Hepatocyte (in vitro differentiated cells): ENCODE measurements around the gene RXRA. TPM values are rescaled to one million over a fixed set of nuclear protein-coding genes. Genes with fewer than 3 reads are reported as not detected.
A peak's percentile ranks its signal among the peaks of the same experiment; 100 is the strongest.

Source experiments
- DNase-seq: peaks from one replicate; pipeline ENCODE4 v3.0.0-alpha.2; 2016; ENCODE audit warnings: low spot score
- H2AFZ ChIP-seq: fragments of 200-600 bp; sonication (generic); 2 replicates; pipeline ENCODE4 v1.6.0; 2016; ENCODE audit warnings: antibody characterized with exemption, mild to moderate bottlenecking
- H3K27ac ChIP-seq: fragments of 200-600 bp; sonication (generic); 2 replicates; pipeline ENCODE4 v1.5.1; 2016; ENCODE audit warnings: mild to moderate bottlenecking
- H3K27me3 ChIP-seq: fragments of 200-600 bp; sonication (generic); 2 replicates; pipeline ENCODE4 v1.6.1; 2016
- H3K36me3 ChIP-seq: fragments of 200-600 bp; sonication (generic); replicated peaks from 2 replicates; pipeline ENCODE4 v1.5.1; 2016; ENCODE audit warnings: low read depth; ENCODE audit not compliant: insufficient read depth
- H3K4me1 ChIP-seq: fragments of 200-600 bp; sonication (generic); 2 replicates; pipeline ENCODE4 v1.5.1; 2016; ENCODE audit warnings: mild to moderate bottlenecking, moderate library complexity; ENCODE audit not compliant: insufficient read depth
- H3K4me2 ChIP-seq: fragments of 200-600 bp; sonication (generic); 2 replicates; pipeline ENCODE4 v1.6.0; 2016
- H3K4me3 ChIP-seq: fragments of 200-600 bp; sonication (generic); 2 replicates; pipeline ENCODE4 v1.5.1; 2016; ENCODE audit warnings: mild to moderate bottlenecking
- H3K79me2 ChIP-seq: fragments of 200-600 bp; sonication (generic); 2 replicates; pipeline ENCODE4 v1.6.0; 2017; ENCODE audit warnings: mild to moderate bottlenecking
- H3K9me2 ChIP-seq: fragments of 200-600 bp; sonication (generic); replicated peaks from 2 replicates; pipeline ENCODE4 v1.6.0; 2017; ENCODE audit warnings: mild to moderate bottlenecking; ENCODE audit not compliant: insufficient read depth
- H3K9me3 ChIP-seq: fragments of 200-600 bp; sonication (generic); 2 replicates; pipeline ENCODE4 v1.5.1; 2016; ENCODE audit warnings: low read depth, mild to moderate bottlenecking
- H4K20me1 ChIP-seq: fragments of 200-600 bp; sonication (generic); 2 replicates; pipeline ENCODE4 v1.6.0; 2016; ENCODE audit warnings: mild to moderate bottlenecking; ENCODE audit not compliant: insufficient read depth, poor library complexity, severe bottlenecking
- CTCF ChIP-seq: fragments of 200-600 bp; sonication (generic); IDR thresholded peaks from 2 replicates; pipeline ENCODE4 v1.5.1; 2016; ENCODE audit warnings: antibody characterized with exemption, mild to moderate bottlenecking; ENCODE audit not compliant: poor library complexity
- EZH2 ChIP-seq: fragments of 200-600 bp; sonication (generic); IDR thresholded peaks from 2 replicates; pipeline ENCODE4 v1.6.1; 2016; ENCODE audit warnings: antibody characterized with exemption, mild to moderate bottlenecking, borderline replicate concordance
- EZH2phosphoT487 ChIP-seq: fragments of 200-600 bp; sonication (generic); IDR thresholded peaks from one replicate; pipeline ENCODE4 v1.6.1; 2018; ENCODE audit warnings: antibody characterized with exemption, mild to moderate bottlenecking, low read depth, moderate library complexity; ENCODE audit not compliant: unreplicated experiment, severe bottlenecking
- WGBS: methylation state at CpG from one replicate; pipeline ENCODE4 v1.1.6; 2016; ENCODE audit warnings: low lambda C conversion rate; ENCODE audit errors: missing lambda C conversion rate; 5-methylcytosine and 5-hydroxymethylcytosine counted together
- polyA plus RNA-seq: library from polyadenylated mRNA; unstranded; fragments of >200 nt; fragmentation: Nextera tagmentation; extraction: Ambion mirVana; gene quantifications from 2 replicates; pipeline ENCODE4 v1.2.1, GENCODE V29; 2016
- total RNA-seq: library from RNA; depleted of rRNA; stranded (reverse); fragments of >200 nt; gene quantifications from 2 replicates; pipeline ENCODE4 v1.2.3, GENCODE V29; 2014

RXRA gene
- 32.5 and 35.9 TPM in 2 replicates for total RNA-seq
- 34.3 and 41.6 TPM in 2 replicates for polyA plus RNA-seq

- TF ChIP-seq EZH2phosphoT487 (no peak), CTCF (peak; percentile 40), EZH2 (no peak)
Measured at GRCh38 chr9:134325813-134326723, at the start of gene RXRA. RXRA (plus strand) TSS chr9:134326455; CDS start chr9:134326632, 177 bp downstream.

GRCh38 chr9:134278286-134278685 lies 48.0 kb upstream of the RXRA start:
- over 99% methylated on average over 7 of the region's 7 CpGs for WGBS

More at GRCh38 chr9:134325813-134326723, at the start of gene RXRA:
- Histone ChIP-seq H3K27me3 (no peaks in the 10 kb centered on the region), H3K79me2 (peaks cover 44% of the 10 kb centered on the region), H3K36me3 (no peaks in the 10 kb centered on the region), H3K4me3 (peak within 1 kb of the TSS; percentile 95), H3K4me1 (peaks cover 63% of the 10 kb centered on the region), H3K4me2 (peak within 1 kb of the TSS; percentile 99), H4K20me1 (peaks cover 41% of the 10 kb centered on the region), H2AFZ (peak within 1 kb of the TSS; percentile 65), H3K9me3 (no peaks in the 10 kb centered on the region), H3K9me2 (no peaks in the 10 kb centered on the region), H3K27ac (peak within 1 kb of the TSS; percentile 99)
- 2% methylated on average over 23 of the region's 156 CpGs for WGBS
- peak; percentile 95 for DNase-seq

GRCh38 chr9:134278974-134279640 lies 47.1 kb upstream of the RXRA start:
- no peaks in the 10 kb centered on the region for H4K20me1 ChIP-seq
- H3K27ac ChIP-seq: no peak overlapping the region
- H3K9me3 ChIP-seq: no peaks in the 10 kb centered on the region
- no peaks in the 10 kb centered on the region for H3K36me3 ChIP-seq
- H3K79me2 ChIP-seq: no peaks in the 10 kb centered on the region
- H3K9me2 ChIP-seq: no peaks in the 10 kb centered on the region
- H3K4me1 ChIP-seq: peaks cover 19% of the 10 kb centered on the region
- no peak overlapping the region for H3K4me2 ChIP-seq
- H3K27me3 ChIP-seq: no peaks in the 10 kb centered on the region
- no peak overlapping the region for H2AFZ ChIP-seq
- 93% methylated on average over 8 of the region's 8 CpGs for WGBS
- no peak for TF ChIP-seq CTCF
- TF ChIP-seq EZH2: no peak
- TF ChIP-seq EZH2phosphoT487: no peak
- no peak overlapping the region for H3K4me3 ChIP-seq
- no peak for DNase-seq

More at GRCh38 chr9:134278286-134278685, 48.0 kb upstream of the RXRA start:
- Histone ChIP-seq H3K36me3 (no peaks in the 10 kb centered on the region), H3K27ac (no peak overlapping the region), H3K79me2 (no peaks in the 10 kb centered on the region), H3K4me1 (peaks cover 14% of the 10 kb centered on the region), H3K4me2 (no peak overlapping the region), H3K27me3 (no peaks in the 10 kb centered on the region), H4K20me1 (no peaks in the 10 kb centered on the region), H3K4me3 (no peak overlapping the region), H3K9me2 (no peaks in the 10 kb centered on the region), H2AFZ (no peak overlapping the region), H3K9me3 (no peaks in the 10 kb centered on the region)
- DNase-seq: no peak
- TF ChIP-seq EZH2: no peak
- no peak for TF ChIP-seq EZH2phosphoT487
- TF ChIP-seq CTCF: no peak
